Upper lobe of left lung (tissue), 4 donors: Measurements from ENCODE around the gene SORCS3.

Source experiments
- POLR2A ChIP-seq, 4 donors: fragments of 450-650 bp; IDR thresholded peaks; one replicate each; pipeline ENCODE4 v1.5.1; 2016 to 2017; ENCODE audit warnings: antibody characterized with exemption in 4 of 4, mild to moderate bottlenecking in 2 of 4
- POLR2AphosphoS5 ChIP-seq, 2 donors: sonication (generic); formaldehyde crosslinking; IDR thresholded peaks; one replicate each; pipeline ENCODE4 v1.5.1; 2017; ENCODE audit warnings: antibody characterized with exemption in 2 of 2
- TF ChIP-seq, protein P1 (sequence below), 6 experiments: fragments of 450-650 bp in 4 of 6; fragments of 200-600 bp in 2 of 6; sonication (generic) in 2 of 6; IDR thresholded peaks; one replicate each; pipeline ENCODE4 v1.5.1; 2016 to 2019; ENCODE audit warnings: antibody characterized with exemption in 6 of 6

DNA sequence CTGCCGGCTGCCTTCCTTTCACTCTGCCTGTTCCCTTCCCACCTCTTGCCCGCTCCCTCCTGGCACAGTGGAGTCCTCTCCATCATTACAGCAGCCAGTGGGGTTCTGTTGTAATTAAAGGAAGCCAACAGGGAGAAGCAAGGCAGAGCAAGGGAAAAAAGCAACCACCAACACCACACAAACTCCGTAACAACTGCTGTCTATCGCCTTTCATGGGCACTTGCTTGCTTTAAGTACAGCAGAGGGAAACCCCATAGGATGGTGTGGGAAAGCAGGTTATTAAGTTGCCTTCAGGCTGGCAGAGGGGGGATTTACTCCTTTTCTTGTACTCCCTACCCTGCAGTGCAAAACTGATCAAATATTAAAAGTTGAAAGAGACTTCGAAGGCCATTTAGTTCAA lies 22.0 kb downstream of the SORCS3 start:
- TF ChIP-seq POLR2AphosphoS5 (IDR thresholded peaks at IDR 0.05) (no peak), POLR2A (IDR thresholded peaks at IDR 0.05) (no peak)
- TF ChIP-seq, protein P1, sequence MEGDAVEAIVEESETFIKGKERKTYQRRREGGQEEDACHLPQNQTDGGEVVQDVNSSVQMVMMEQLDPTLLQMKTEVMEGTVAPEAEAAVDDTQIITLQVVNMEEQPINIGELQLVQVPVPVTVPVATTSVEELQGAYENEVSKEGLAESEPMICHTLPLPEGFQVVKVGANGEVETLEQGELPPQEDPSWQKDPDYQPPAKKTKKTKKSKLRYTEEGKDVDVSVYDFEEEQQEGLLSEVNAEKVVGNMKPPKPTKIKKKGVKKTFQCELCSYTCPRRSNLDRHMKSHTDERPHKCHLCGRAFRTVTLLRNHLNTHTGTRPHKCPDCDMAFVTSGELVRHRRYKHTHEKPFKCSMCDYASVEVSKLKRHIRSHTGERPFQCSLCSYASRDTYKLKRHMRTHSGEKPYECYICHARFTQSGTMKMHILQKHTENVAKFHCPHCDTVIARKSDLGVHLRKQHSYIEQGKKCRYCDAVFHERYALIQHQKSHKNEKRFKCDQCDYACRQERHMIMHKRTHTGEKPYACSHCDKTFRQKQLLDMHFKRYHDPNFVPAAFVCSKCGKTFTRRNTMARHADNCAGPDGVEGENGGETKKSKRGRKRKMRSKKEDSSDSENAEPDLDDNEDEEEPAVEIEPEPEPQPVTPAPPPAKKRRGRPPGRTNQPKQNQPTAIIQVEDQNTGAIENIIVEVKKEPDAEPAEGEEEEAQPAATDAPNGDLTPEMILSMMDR (IDR thresholded peaks at IDR 0.05) = no peak
